Small intestine (tissue), 7 donors: ENCODE data around the gene ZNF619. TPM values are rescaled to one million over a fixed set of nuclear protein-coding genes. Genes with fewer than 3 reads are reported as not detected.

Source experiments
- DNase-seq, 2 donors: peaks; one replicate each; pipeline versions ENCODE4 v3.0.0 to v3.0.0-alpha.2; 2013
- FAIRE-seq: peaks from 2 replicates; lab custom pipeline; 2012; peaks lifted over from hg19 to GRCh38; lab: Jason Lieb, UNC
- H3K27ac ChIP-seq, 3 donors: one replicate each; pipeline ENCODE4 v1.5.1; 2013; ENCODE audit warnings: low read length in 2 of 3, mild to moderate bottlenecking in 2 of 3, control low read depth in 1 of 3, inconsistent platforms in 1 of 3, low read depth in 1 of 3, moderate library complexity in 1 of 3
- H3K27me3 ChIP-seq, 3 donors: one replicate each; pipeline ENCODE4 v1.6.1; 2013; ENCODE audit warnings: low read length in 3 of 3, inconsistent platforms in 1 of 3; ENCODE audit not compliant: control insufficient read depth in 3 of 3, insufficient read depth in 3 of 3
- H3K36me3 ChIP-seq, 3 donors: one replicate each; pipeline ENCODE4 v1.6.1; 2013; ENCODE audit warnings: low read length in 3 of 3, inconsistent platforms in 1 of 3, low read depth in 1 of 3, mild to moderate bottlenecking in 1 of 3, moderate library complexity in 1 of 3; ENCODE audit not compliant: control insufficient read depth in 3 of 3, insufficient read depth in 2 of 3
- H3K4me1 ChIP-seq, 3 donors: one replicate each; pipeline ENCODE4 v1.6.1; 2013; ENCODE audit warnings: low read length in 2 of 3, inconsistent platforms in 1 of 3, low read depth in 1 of 3, mild to moderate bottlenecking in 1 of 3, moderate library complexity in 1 of 3; ENCODE audit not compliant: control insufficient read depth in 3 of 3, insufficient read depth in 2 of 3
- H3K4me3 ChIP-seq, 3 donors: one replicate each; pipeline ENCODE4 v1.5.1; 2013; ENCODE audit warnings: low read length in 3 of 3, control low read depth in 1 of 3, inconsistent platforms in 1 of 3, low read depth in 1 of 3, mild to moderate bottlenecking in 1 of 3, moderate library complexity in 1 of 3
- H3K9me3 ChIP-seq, 2 donors: one replicate each; pipeline ENCODE4 v1.6.1; 2013; ENCODE audit warnings: low read depth in 1 of 2, low read length in 1 of 2; ENCODE audit not compliant: control insufficient read depth in 2 of 2, insufficient read depth in 1 of 2
- WGBS, 3 donors: extraction: QIAGEN DNeasy Blood & Tissue Kit; methylation state at CpG; one replicate each; pipeline ENCODE4 v1.1.7; 2013; 5-methylcytosine and 5-hydroxymethylcytosine counted together
- polyA plus RNA-seq, 4 donors: library from polyadenylated mRNA; stranded (reverse) in 3 of 4; unstranded in 1 of 4; fragments of 200-250 nt in 3 of 4; fragments of 120-200 nt in 1 of 4; gene quantifications; one replicate each; pipeline versions ENCODE4 v1.2.1 to v1.2.3, GENCODE V29; 2013
- donor health status: healthy with polysubstance abuse.
- donor health status: control.
- donor health status: control.
- donor health status: Bipolar disorder and iron deficiency.
- donor health status: healthy.

The ZNF619 gene
- polyA plus RNA-seq, 4 donors: 0.81 to 5.9 (median 1.5) TPM

- H3K9me3 ChIP-seq: no peaks in the 10 kb centered on the region
- H3K27ac ChIP-seq: peak overlapping the region in 1 of 3 donors; percentile 93
- peaks cover 0 to 1% (median 0%) of the 10 kb centered on the region in 3 donors for H3K4me1 ChIP-seq
- 62 to 67% (median 64%) methylated on average over 2 of the region's 2 CpGs for WGBS, 3 donors
- H3K4me3 ChIP-seq: no peak overlapping the region
- H3K27me3 ChIP-seq: no peaks in the 10 kb centered on the region
- H3K36me3 ChIP-seq: peaks cover 0 to 6% (median 0%) of the 10 kb centered on the region in 3 donors
- peak; percentile 2 to 12 for DNase-seq
- no peak for FAIRE-seq
Measured at GRCh38 chr3:40523781-40524180, 46.9 kb downstream of the ZNF619 start.

GRCh38 chr3:40524222-40524567 is 47.3 kb downstream of the ZNF619 start:
- Histone ChIP-seq H3K27ac (peak overlapping the region; percentile 93 to 99 (median 93)), H3K4me1 (peaks cover 0 to 1% (median 0%) of the 10 kb centered on the region in 3 donors), H3K9me3 (no peaks in the 10 kb centered on the region), H3K27me3 (no peaks in the 10 kb centered on the region), H3K36me3 (peaks cover 0 to 10% (median 0%) of the 10 kb centered on the region in 3 donors), H3K4me3 (peak overlapping the region; percentile 51 to 98 (median 94))
- no peak for FAIRE-seq
- 20 to 23% (median 21%) methylated on average over 5 of the region's 5 CpGs for WGBS, 3 donors
- no peak for DNase-seq

GRCh38 chr3:40524568-40525285 is 47.8 kb downstream of the ZNF619 start, which contains the start of gene ZNF621:
TSS of gene ZNF621 (plus strand) at chr3:40524960. CDS start at chr3:40525841, 881 bp downstream.
- DNase-seq (peak; percentile 89 to 96), FAIRE-seq (no peak)
- peak within 1 kb of the TSS; percentile 88 to 98 (median 94) for H3K4me3 ChIP-seq
- H3K27me3 ChIP-seq: no peaks in the 10 kb centered on the region
- no peaks in the 10 kb centered on the region for H3K9me3 ChIP-seq
- H3K4me1 ChIP-seq: peaks cover 0 to 1% (median 0%) of the 10 kb centered on the region in 3 donors
- H3K36me3 ChIP-seq: peaks cover 0 to 16% (median 1%) of the 10 kb centered on the region in 3 donors
- H3K27ac ChIP-seq: peak within 1 kb of the TSS; percentile 93 to 99 (median 93)
- 1 to 2% (median 1%) methylated on average over 47 to 59 of the region's 59 CpGs for WGBS, 3 donors

- Histone ChIP-seq H3K4me3 (no peak overlapping the region), H3K27me3 (no peaks in the 10 kb centered on the region), H3K36me3 (peaks cover 11 to 38% (median 32%) of the 10 kb centered on the region in 3 donors), H3K4me1 (peaks cover 0 to 1% (median 0%) of the 10 kb centered on the region in 3 donors), H3K27ac (no peak overlapping the region), H3K9me3 (peaks cover 0 to 19% of the 10 kb centered on the region in 2 donors)
- FAIRE-seq (no peak), DNase-seq (no peak)
- 95 to 100% (median 97%) methylated on average over 3 of the region's 3 CpGs for WGBS, 3 donors
Measured at GRCh38 chr3:40528426-40528825, 51.5 kb downstream of the ZNF619 start.

- Histone ChIP-seq H3K9me3 (peaks cover 0 to 33% of the 10 kb centered on the region in 2 donors), H3K27ac (no peak overlapping the region), H3K27me3 (no peaks in the 10 kb centered on the region), H3K36me3 (peaks cover 11 to 43% (median 40%) of the 10 kb centered on the region in 3 donors), H3K4me3 (no peak overlapping the region), H3K4me1 (no peaks in the 10 kb centered on the region)
- FAIRE-seq (no peak), DNase-seq (no peak)
- 97 to 99% (median 98%) methylated on average over 5 of the region's 5 CpGs for WGBS, 3 donors
Measured at GRCh38 chr3:40532252-40532651, 55.3 kb downstream of the ZNF619 start.

GRCh38 chr3:40534283-40534682 is 57.4 kb downstream of the ZNF619 start:
- DNase-seq: no peak
- Histone ChIP-seq H3K36me3 (peaks cover 11 to 43% (median 39%) of the 10 kb centered on the region in 3 donors), H3K27me3 (no peaks in the 10 kb centered on the region), H3K27ac (no peak overlapping the region), H3K4me1 (no peaks in the 10 kb centered on the region), H3K4me3 (no peak overlapping the region), H3K9me3 (peaks cover 0 to 44% of the 10 kb centered on the region in 2 donors)
- FAIRE-seq: no peak

Other genes with a start within 250 kb of the ZNF619 start
- 100 to 1,000 TPM in 2 of 4 donors, 10 to 100 TPM in 2; 56.1 to 118 (median 94.2) TPM for gene EIF1B, start 167.4 kb upstream of the ZNF619 start, polyA plus RNA-seq
- 1 to 10 TPM in 1 of 4 donors, under 1 TPM in 2, not detected in 1; 0.22 to 4.2 (median 0.40) TPM for gene ENTPD3, start 89.9 kb upstream of the ZNF619 start, polyA plus RNA-seq
- 1,000 to 10,000 TPM; 1,014 to 1,543 (median 1,365) TPM for gene RPL14, start 19.8 kb upstream of the ZNF619 start, polyA plus RNA-seq
- 1 to 10 TPM in 3 of 4 donors, under 1 TPM in 1; 0.54 to 8.4 (median 2.1) TPM for gene ZNF620, start 28.9 kb downstream of the ZNF619 start, polyA plus RNA-seq
- 10 to 100 TPM in 1 of 4 donors, 1 to 10 TPM in 3; 5.4 to 18.9 (median 9.4) TPM for gene ZNF621, start 47.8 kb downstream of the ZNF619 start, polyA plus RNA-seq